ENCODE results near the gene SLC41A3.

The SLC41A3 gene

DNA sequence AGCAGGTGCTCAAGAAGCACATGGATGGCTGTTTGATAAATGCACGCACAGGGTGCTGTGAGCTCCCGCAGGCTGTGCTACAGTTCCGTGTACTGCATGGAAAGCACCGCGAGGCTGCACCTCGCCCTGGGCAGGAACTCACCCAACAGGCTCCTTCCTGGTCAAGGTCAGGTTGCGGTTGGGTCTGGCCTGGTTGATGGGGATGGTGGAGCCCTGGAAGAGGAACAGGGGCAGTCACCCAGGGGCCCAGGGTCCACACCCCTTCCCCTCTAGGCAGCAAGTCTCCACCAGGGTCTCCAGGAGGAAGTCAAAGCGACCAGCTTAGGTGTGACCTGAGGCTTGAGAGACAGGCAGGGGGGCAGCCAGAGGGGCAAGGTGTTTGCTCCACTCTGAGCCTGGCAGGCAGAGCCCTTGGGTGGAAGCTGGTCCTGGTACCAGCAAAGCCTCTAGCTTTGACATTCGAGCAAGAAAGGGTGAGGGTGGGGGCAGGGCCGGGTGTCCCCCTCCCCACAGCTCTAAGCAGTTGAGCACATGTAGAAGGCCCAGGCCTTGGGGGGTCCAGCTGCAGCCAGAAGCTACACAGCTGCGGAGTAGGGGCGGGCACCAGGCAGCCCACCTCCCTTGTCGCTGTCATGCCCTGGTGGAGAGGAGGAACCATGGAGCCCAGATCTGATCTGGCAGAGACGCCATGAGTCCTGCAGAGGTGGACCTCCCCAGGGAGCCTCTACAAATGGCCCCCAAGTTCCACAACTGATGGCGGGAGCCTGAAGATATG lies 46.3 kb upstream of the SLC41A3 start:
- DNase-seq (ENCODE audit: low read depth): no peak

DNA sequence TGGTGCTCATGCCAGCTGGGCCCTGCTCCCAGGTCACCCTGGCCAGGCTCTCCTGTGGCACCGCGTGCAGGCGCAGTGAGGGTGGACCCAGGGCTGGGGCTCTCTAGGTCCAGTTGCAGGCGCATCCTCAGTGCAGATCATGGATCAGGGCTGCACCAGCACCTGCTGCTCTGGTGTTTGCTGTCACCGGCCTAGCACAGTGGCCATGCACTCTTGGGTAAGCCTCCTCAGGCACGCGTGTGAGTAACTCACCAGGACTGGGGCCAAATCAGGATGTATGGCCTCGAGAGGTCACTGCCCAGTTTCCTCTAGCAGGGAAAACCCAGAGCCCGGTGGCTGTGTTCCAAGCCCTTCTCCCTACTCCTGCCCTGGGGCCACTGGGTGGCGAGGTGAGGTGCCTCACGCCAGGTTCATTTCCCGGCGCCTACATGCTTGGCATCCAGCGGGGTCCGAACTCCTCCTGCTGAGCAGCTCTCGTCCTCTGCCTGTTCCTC lies 45.5 kb upstream of the SLC41A3 start:
- no peak for DNase-seq (ENCODE audit: low read depth)
- TF ChIP-seq, protein P1, sequence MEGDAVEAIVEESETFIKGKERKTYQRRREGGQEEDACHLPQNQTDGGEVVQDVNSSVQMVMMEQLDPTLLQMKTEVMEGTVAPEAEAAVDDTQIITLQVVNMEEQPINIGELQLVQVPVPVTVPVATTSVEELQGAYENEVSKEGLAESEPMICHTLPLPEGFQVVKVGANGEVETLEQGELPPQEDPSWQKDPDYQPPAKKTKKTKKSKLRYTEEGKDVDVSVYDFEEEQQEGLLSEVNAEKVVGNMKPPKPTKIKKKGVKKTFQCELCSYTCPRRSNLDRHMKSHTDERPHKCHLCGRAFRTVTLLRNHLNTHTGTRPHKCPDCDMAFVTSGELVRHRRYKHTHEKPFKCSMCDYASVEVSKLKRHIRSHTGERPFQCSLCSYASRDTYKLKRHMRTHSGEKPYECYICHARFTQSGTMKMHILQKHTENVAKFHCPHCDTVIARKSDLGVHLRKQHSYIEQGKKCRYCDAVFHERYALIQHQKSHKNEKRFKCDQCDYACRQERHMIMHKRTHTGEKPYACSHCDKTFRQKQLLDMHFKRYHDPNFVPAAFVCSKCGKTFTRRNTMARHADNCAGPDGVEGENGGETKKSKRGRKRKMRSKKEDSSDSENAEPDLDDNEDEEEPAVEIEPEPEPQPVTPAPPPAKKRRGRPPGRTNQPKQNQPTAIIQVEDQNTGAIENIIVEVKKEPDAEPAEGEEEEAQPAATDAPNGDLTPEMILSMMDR (conservative IDR thresholded peaks at IDR 0.05; ENCODE audit: low read length): no peak
- H3K4me3 ChIP-seq (ENCODE audit: low read length): no peak overlapping the region

More for the DNA sequence above, 46.3 kb upstream of the SLC41A3 start:
- TF ChIP-seq, protein P1 (conservative IDR thresholded peaks at IDR 0.05; ENCODE audit: low read length): no peak
- no peak overlapping the region for H3K4me3 ChIP-seq (ENCODE audit: low read length)

DNA sequence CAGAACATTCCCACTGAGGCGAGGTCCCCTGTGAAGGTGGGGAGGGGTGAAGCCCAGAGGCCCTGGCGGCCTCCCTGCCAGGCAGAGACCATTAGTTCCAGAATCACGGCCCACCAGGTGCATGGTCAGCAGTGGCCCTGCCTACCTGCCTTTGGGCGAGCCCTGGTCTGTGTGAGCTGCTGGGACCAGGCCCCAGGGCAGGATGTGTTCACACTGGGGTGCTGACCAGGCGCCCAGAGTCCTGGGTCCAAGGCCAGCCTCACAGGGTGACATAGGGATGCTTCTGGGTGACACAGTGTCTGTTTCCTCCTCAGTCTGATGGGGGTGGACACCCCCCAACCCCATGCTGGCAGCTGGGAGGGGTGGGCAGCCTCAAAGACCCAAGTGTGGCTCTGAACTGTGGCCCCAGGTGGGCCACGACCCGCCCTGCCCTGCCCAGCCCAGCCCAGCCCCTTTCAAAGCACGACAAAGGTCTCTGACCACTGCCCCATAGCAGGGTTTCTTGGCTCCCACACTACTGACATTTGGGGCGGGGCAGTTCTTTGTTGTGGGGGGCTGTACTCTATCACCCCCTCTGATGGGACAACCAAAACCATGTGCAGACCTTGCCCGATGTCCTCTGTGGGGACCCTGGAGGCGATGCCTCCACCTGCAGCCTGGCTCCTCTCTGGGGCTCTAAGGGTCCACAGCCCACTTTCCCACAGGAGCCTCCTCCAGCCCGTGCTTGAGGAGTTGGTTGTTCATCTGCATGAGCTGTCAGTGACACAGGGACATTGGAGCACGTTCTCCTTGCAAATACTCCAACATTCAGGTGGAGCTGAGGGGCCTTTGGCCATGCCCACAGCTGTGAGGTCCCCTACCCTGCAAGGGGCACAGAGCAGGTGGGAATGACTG lies 44.8 kb upstream of the SLC41A3 start:
- no peak for DNase-seq (ENCODE audit: low read depth)
- H3K4me3 ChIP-seq (ENCODE audit: low read length): no peak overlapping the region

DNA sequence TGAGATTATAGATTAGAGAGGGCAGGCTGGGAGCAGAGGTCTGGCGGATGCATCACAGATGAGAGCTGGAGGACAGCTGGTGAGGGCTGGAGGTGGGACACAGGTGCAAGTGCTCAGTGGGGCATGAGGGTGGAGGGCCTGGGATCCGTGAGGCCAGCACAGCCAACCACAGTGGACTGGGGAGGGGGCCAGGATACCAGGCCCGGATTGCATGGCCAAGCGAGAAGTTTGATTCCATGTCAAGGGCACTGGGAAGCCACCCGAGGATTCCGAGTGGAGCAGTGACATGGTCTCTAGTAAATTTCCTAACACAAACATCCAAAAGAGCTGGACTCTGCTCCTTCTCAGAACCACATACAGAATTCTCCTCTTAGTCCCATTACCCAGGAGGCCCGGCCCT lies 44.0 kb upstream of the SLC41A3 start:
- TF ChIP-seq, protein P1 (conservative IDR thresholded peaks at IDR 0.05; ENCODE audit: low read length): no peak
- DNase-seq (ENCODE audit: low read depth): no peak
- no peak overlapping the region for H3K4me3 ChIP-seq (ENCODE audit: low read length)

More for the DNA sequence above, 44.8 kb upstream of the SLC41A3 start:
- TF ChIP-seq, protein P1 (conservative IDR thresholded peaks at IDR 0.05; ENCODE audit: low read length): no peak

DNA sequence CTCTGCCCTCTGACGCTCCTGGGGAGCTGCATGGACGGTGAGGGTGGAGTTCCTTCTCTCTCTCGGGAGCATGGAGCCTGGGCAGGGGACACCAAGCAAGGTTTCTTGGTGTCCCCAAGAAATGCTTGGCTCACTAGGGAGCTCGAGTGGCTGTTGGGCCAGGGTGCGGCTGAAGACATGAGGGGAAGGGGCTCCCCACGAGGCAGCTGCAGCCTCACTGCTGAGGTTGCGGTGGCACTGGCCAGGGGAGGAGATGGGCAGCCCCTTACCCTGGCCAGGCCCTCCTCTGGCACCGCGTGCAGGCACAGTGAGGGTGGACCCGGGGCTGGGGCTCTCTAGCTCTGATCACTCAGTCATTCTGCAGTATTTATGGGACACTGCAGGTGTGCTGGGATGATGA lies 43.5 kb upstream of the SLC41A3 start:
- TF ChIP-seq, protein P1 (conservative IDR thresholded peaks at IDR 0.05; ENCODE audit: low read length): no peak
- no peak for DNase-seq (ENCODE audit: low read depth)
- no peak overlapping the region for H3K4me3 ChIP-seq (ENCODE audit: low read length)

DNA sequence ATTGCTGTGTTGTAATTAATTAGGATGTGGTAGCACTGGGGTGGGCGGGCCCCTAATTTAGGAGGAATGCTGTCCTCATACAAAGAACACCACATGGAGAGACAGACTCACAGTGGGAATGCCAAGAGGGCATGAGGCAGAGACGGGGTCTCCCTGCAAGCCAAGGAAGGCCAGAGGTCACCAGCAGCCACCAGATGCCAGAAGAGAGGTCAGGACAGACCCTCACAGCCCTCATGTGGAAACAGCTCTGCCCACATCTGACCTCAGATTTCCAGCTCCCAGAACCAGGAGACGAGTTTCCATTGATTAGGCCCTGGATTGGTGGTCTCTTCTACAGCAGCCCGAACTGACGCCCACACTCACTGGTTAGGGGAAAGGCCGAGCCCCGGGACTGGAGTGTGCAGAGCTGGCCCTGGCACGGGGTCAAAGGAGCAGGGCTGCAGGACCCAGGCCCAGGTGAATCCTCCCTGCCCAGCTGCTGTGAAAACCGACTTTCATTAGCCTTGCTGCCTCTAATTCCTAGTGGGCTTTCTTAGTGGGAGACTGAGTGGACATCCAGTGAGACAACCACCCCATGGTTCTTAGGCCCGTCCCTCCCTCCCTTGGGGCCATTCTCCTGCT lies 43.0 kb upstream of the SLC41A3 start:
- H3K4me3 ChIP-seq (ENCODE audit: low read length): no peak overlapping the region
- no peak for DNase-seq (ENCODE audit: low read depth)
- TF ChIP-seq, protein P1 (conservative IDR thresholded peaks at IDR 0.05; ENCODE audit: low read length): no peak
